Hepatocyte (in vitro differentiated cells): Measurements from ENCODE around the gene CDK5RAP1.

Experiments used
- EZH2phosphoT487 ChIP-seq: fragments of 200-600 bp; sonication (generic); IDR thresholded peaks from one replicate; pipeline ENCODE4 v1.6.1; 2018; ENCODE audit warnings: antibody characterized with exemption, mild to moderate bottlenecking, low read depth, moderate library complexity; ENCODE audit not compliant: unreplicated experiment, severe bottlenecking
- TF ChIP-seq, protein P1 (sequence below): fragments of 200-600 bp; sonication (generic); IDR thresholded peaks from 2 replicates; pipeline ENCODE4 v1.5.1; 2016; ENCODE audit warnings: antibody characterized with exemption, mild to moderate bottlenecking; ENCODE audit not compliant: poor library complexity

DNA sequence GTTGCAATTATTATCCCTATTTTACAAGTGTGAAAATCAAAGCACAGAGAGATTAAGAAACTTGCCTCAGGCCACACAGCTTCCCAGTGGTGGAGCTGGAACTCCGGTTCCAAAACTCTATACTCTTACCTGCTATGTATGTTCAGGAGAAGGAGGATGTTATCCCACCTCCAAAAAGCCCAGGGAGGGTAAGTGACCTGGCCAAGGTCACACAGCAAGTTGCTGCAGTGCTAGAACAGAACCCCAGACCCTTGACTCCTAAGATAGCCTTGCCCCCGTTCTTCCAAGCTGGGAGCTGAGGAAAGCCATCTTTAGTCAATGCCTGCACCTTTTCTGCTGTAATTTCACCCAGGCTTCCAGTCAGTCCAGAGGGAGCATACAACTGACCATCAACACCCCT is 76.0 kb downstream of the CDK5RAP1 start:
- TF ChIP-seq, protein P1, sequence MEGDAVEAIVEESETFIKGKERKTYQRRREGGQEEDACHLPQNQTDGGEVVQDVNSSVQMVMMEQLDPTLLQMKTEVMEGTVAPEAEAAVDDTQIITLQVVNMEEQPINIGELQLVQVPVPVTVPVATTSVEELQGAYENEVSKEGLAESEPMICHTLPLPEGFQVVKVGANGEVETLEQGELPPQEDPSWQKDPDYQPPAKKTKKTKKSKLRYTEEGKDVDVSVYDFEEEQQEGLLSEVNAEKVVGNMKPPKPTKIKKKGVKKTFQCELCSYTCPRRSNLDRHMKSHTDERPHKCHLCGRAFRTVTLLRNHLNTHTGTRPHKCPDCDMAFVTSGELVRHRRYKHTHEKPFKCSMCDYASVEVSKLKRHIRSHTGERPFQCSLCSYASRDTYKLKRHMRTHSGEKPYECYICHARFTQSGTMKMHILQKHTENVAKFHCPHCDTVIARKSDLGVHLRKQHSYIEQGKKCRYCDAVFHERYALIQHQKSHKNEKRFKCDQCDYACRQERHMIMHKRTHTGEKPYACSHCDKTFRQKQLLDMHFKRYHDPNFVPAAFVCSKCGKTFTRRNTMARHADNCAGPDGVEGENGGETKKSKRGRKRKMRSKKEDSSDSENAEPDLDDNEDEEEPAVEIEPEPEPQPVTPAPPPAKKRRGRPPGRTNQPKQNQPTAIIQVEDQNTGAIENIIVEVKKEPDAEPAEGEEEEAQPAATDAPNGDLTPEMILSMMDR: no peak
- TF ChIP-seq EZH2phosphoT487: no peak
